GM21529 (cell line): Measurements from ENCODE around the gene ADM2.

ENCODE experiments used
- ATAC-seq: cut with Tn5 transposase; IDR thresholded peaks from one replicate; pipeline ENCODE4 v1.9.1; 2021; ENCODE audit not compliant: unreplicated experiment

Gene ADM2

DNA sequence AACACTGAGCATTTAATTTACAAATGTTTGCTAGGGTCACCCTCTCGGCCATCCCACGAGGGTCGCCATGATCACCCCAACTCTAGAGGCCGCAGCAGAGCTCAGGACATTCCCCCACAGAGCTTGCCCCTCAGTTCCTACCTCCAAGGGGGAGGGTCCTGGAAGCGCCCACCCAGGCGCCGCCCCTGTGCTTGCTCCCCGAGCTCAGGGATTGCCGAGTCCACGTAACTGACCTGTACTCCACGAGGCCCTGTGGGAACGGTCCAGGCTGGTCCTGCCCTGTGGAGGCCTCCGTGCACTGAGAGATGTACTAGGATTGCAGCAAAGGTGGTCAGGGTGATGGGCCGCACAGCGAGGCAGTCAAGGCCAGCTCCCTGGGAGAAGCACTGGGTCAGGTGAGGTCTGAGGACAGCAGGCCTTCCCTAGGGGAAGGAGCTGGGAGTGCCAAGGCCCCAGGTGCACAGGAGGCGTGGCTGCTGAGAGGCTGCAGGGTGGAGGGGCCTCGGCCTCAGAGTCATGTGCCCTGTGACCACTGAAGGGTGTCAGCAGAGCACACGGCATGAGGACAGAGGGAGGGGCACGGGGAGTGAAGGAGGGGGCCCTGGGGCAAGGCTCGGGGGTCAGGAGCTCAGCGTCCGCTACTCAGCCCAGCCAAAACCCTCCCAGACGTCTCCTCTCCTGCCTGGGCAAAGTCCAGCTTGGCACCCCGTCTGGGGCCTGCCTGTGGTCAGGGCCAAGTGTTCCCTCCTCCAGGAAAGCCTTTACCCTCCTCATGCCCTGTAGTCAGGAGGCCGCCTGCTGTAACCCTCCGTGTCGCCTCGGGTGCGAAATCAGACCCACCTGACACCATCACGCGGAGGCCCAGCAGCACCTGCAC, 2.9 kb downstream of the ADM2 start:
- ATAC-seq, result no peak

DNA sequence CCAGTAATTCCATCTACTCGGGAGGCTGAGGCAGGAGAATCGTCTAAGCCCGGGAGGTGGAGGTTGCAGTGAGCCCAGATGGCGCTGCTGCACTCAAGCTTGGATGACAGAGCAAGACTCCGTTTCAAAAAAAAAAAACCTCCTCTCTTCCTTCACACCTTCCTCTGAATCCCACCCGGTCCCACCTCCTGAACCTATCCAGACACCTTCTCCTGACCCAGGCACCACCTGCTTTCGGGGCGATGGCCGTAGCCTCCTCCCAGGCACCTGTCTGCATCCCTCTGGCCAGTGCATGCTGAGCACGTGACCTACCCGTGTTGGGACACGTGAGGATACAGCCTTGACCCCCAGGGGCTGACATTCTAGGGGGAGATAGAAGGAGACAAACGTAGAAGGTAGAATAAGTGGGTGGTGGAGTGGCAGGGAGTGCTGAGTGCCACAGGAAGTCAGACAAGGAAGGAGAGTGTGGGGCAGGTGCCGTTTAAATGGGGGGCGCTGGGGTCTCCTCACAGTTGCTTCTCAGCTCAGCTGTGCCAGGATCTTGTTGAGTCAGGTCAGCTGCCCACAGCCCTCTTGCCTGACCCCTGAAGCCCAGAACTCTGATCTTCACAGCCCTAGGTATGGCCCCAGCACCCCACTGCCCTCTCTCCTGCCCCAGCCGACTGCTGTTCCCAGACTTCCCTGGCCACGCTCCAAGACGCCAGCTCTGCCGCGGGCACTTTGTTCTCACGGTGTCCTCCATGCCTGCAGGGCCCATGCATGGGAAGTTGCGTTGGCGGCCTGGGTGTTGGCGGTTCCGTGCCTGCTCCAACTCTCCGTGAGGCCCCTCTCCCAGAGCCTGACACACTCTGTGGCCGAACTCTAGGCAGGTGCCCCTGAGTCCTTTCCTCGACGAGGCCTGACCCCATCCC, 4.1 kb downstream of the ADM2 start:
- ATAC-seq, result no peak

DNA sequence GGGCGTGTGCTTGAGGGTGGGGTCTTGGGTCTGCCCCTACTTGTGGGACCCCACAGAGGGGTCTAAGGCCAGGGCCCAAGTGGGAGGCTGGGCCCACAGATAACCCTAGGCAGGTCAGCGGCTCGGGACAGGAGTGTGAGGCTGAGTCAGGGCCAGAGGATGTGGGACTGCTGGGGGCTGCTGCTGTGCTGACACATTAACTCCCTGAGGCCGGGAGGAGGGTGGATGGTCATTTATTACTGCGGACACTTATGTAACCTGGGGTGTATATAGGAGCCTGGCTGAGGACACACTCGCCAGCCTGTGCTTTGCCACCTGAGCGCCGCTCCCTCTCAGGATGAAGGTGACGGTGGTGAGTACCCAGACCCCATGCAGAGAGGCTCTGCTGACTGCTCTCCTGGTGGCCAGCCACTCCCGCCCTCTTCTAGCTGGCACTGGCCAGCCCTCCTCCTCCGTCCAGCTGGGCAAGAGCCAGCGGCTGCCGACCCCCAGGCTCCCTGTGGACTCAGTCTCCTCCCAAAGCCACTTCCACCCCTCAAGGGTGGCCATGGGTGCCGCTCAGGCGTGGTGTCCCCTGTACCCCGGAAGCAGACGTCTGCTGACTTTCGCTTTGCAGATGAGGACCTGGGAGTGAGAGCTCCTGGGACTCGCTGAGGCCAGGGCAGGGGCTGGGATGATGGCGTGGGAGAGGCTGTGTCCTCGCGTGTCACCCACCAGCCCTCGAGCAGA, 5.4 kb downstream of the ADM2 start, which contains the start of gene MIOX:
Gene MIOX, plus strand, starts transcription at position 299 of the 729 bp plus-strand sequence. Its CDS starts 39 bp downstream, at position 338.
- ATAC-seq, result no peak

- no peak for ATAC-seq
Observed at GRCh38 chr22:50487290-50488005, 6.1 kb downstream of the ADM2 start.

DNA sequence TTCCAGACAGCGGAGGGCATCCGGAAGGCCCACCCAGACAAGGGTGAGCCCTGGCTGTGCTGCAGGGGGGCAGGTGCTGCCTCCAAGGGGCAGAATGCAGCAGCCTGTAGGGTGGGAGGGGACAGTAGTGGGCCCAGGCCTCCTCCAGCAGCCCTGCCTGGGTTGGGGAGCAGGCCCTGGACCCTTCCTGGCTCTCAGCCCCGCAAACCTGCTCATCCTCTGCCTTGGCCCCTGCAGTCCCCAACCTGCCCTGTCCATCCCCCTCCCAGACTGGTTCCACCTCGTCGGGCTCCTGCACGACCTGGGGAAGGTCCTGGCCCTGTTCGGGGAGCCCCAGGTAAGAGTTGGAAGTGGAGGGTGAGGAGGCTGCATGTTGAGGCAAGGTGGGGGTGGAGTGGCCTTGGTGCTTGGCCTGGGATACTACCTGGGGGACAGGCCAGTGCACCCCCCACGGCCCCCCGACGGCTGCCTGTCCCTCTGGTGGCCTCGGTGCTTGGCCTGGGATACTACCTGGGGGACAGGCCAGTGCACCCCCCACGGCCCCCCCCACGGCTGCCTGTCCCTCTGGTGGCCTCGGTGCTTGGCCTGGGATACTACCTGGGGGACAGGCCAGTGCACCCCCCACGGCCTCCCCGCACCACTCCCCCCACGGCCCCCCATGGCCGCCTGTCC, 6.8 kb downstream of the ADM2 start:
- ATAC-seq, result no peak

- no peak for ATAC-seq
Observed at GRCh38 chr22:50488886-50489285, 7.5 kb downstream of the ADM2 start.

DNA sequence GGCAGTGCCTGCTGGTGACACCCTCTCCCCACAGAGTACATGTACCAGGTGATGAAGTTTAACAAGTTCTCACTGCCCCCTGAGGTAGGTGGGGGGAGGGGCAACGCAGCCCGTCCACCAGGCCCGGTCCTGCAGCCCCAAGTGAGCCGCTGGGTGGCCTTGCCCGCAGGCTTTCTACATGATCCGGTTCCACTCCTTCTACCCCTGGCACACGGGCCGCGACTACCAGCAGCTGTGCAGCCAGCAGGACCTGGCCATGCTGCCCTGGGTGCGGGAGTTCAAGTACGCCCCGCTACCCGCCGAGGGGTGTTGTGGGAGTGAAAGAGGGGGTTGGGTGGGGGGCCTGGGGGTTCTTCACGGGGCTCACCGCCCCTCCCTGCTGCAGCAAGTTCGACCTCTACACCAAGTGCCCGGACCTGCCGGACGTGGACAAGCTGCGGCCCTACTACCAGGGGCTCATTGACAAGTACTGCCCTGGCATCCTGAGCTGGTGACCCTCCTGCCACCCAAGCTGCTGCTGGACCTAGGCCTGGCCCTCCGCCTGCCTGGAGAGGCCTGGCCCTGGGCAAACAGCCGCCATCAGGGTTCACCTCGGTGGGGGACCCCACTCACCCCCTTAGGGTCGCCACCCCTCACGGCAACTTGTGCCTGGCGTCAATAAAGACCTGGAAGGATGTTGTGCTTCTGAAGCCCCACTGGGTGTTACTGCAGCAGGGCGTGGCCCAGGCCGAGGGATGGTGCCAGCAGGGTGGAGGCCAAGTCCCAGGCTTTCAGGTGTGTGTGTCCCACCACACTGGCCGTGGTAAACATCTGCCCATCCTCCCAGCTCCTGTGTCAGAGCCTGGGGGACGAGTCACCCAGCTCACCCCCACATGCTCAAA, 8.3 kb downstream of the ADM2 start:
- ATAC-seq, result no peak

- no peak for ATAC-seq
Observed at GRCh38 chr22:50490531-50491308, 9.4 kb downstream of the ADM2 start.

DNA sequence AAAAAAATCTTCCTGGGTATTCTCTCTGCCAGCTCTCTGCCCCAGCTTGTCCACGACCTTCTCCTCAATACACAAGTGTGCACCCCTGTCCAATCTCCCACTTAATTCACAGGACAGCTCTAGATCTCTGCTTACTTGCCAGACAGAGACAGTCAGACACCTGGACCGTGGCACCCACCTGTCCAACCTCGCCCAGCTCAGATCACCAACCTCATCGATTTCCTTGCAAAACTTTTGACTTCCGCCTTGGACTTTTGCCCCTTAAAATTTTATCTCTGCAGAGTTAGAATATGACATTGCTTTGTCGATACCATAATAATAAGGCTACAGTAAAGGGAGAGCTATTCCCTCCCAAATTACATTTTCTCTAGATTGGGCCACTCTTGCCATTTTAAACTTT, 15.8 kb downstream of the ADM2 start:
- no peak for ATAC-seq

DNA sequence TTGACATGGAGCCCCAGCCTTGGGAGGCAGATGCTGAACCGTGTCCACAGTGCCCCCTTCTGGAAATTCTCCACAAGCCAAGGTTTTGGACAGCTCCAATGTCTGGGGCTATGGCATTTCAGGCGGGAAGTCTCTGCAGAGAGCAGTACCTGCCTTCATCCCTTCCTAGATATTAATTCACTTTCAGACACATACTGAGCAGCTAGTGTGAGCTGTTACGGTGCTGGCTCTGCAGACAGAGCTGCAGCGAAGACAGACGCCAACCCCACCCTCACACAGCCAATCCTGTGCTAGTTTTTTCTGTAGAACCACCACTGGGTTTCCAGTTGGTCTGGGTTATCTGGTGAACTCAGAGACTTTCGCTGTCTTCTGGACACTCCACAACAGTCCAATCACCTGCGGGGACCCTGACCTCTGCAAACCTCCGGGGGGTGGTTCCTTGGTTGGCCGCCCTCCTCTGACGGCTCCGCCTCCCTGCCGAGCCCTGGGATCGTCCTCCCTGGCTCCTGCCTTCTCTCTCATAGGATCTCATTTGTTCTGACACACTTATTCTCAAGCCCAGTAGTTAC, 17.1 kb downstream of the ADM2 start:
- ATAC-seq, result no peak

- no peak for ATAC-seq
Observed at GRCh38 chr22:50500452-50500851, 19.1 kb downstream of the ADM2 start.

GRCh38 chr22:50502096-50502495, 20.8 kb downstream of the ADM2 start:
- ATAC-seq, result no peak

DNA sequence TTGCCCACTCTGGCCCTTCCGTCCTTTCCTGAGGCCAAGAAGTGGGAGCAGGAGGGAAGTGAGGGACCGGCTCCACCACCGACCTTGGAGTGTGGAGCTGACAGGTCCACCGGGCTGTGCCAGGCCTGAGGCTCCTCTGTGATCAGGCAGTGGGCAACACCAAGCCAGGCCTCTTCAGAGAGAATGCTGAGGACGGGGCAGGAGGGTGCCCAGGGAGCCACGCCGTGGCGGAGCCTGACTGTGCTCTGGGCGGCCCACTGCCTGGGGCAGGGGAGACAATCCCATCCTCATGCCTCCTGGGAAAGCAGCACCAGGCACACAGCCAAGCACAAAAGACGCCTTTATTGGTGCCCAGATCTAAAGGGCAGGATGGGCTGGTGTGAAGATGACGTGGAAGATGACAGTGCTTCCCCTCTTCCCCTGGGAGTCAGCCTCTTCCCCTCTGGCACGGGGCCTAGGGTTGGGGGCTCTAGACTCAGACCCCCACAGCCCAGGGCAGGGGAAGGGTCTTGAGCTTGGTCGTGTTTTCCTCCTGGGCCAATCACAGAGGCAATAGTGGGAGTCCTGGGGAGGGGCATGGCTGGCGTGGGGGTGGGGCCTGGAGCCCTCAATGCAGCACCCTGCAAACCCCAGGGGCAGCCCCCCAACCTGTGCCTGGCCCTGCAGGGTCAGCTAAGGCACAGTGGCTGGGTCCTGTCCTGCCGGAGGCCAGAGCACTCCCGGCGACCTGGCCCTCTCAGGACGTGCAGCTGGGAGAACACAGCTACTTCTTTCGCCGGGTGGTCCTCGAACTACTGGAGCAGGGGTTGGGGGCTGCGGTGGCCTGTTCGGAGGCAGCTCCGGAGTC, 21.5 kb downstream of the ADM2 start:
- ATAC-seq, result no peak

- no peak for ATAC-seq
Observed at GRCh38 chr22:50503475-50504145, 22.3 kb downstream of the ADM2 start.

DNA sequence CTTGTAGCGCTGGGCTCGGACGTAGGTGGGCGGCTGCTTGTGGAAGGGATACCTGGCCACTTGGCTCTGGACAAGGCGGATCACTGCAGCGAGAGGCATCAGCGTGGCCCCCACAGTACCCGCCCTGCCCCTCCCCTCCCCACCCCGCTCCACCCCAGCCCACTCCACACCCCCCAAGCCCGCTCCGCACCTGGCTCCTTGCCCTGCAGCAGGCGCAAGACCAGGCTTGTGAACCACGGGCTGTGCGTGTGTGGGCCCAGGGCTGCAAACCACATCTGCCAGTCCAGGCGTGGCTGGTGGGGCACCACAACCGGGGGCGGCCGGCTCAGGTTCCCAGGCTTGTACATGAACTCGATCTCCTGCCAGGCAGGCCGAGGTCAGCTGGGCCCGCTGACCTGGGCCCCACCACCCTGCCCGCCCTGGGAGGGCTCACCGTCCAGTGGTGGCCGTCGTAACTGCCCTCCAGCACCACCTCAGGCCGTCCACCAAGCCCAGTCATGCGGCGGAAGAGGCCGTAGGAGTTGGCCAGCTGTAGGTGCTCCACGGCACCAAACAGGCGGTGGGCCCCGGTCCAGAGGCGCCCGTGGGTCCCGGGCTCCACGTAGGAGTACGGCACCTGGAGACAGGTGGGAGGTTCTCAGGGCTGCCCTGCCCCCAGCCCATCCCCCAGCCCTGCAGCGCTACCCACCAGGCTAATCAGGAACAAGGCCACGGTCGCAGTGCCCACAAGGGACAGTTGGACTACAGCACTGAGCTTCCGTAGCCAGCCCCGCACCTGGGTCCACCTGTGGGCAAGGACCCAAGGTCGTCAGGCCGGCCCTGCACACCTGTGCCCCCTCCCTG, 23.2 kb downstream of the ADM2 start:
- ATAC-seq, result no peak
